HG03097 (cell line): Measurements from ENCODE around the gene USP32.
"Not testable (repeated sequence)": the region's sequence is repeated elsewhere in the genome, so short reads cannot be mapped to it uniquely, and the experiment has no call there.

Source experiments
- ATAC-seq: cut with Tn5 transposase; IDR thresholded peaks from one replicate; pipeline ENCODE4 v1.9.1; 2021; ENCODE audit not compliant: unreplicated experiment, low FRiP score

Gene USP32

DNA sequence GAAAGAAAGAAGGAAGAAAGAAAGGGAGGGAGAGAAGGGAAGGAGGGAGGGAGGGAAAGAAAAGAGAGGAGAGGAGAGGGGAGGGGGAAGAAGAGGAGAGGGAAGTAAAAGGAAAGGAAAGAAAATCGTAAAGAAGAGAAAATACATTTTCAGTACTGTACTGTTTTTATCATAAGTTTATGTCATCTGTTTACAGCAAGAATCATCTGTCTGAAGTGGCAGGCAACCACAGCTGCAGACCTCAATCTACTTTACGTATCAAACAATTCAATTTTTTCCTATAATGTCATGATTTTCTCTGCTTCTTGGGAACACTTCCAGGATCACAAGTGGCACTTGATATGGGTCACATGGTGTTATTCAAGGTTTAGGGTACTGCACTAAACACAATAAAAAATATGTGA is 58.3 kb downstream of the USP32 start:
- ATAC-seq: no peak

DNA sequence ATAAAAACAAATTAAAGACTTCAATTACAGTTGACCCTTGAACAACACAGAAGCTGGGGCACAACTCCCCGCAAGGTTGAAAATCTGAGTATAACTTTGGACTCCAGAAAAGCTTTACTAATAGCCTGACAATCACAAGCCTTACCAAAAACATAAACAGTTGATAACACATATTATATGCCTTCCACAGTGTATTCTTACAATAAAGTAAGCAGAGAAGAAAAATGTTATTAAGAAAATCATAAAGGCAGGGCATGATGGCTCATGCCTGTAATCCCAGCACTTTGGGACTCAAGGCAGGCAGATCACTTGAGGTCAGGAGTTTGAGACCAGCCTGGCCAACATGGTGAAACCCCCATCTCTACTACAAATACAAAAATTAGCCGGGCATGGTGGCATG is 58.9 kb downstream of the USP32 start:
- not testable (repeated sequence) for ATAC-seq

DNA sequence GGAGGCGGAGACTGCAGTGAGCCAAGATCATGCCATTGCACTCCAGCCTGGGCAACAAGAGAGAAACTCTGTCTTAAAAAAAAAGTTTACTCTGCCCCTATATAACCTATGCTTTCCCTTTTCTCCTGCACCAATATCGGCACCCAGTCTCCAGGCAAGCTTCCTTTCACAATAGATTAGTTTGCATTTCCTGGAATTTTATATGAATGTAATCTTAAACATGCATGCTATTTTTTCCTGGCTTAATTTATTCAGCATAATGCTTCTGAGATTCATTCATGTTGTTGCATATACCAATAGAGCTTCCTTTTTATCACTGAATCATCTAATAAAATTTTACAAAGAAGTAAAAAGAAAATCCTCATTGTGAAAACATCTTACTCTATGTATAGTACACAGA is 59.4 kb downstream of the USP32 start:
- no peak for ATAC-seq

DNA sequence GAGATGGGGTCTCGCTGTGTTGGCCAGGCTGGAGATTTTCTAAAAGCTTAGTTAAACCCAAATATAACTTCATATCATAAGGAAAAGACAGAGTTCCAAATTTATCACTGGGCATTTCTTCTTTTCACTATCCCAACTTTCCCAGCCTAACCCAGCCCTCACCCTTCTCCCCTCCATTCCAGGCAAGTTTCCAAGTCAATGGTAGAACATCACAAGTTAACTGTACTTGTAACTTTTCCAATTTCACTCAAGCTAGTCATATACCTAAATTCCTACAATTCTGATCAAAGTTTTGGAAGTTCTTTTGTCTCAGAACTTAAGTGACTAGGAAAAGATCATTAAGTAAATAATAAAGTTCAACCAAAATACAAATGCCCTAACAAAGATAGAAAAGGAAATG is 61.2 kb downstream of the USP32 start:
- no peak for ATAC-seq

DNA sequence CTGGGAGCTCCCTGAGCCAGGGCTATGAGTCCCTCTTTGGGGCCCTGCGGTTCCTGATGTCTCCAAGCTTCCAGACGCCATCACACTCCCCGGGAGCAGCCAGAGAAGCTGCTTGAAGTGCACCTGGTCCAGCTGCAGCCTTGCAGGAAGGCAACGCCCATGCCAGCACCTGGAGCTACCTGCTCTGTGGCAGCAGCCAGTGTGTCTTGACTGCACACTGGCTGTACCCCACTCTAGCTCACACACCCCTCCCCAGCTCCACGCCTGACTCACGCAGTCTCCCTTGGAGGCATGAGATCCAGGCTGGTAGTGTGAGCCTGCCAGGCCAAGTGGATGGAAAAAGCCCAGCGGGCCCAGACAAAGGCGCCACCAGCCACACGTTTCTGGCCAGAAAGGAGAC is 63.3 kb downstream of the USP32 start:
- ATAC-seq: no peak

DNA sequence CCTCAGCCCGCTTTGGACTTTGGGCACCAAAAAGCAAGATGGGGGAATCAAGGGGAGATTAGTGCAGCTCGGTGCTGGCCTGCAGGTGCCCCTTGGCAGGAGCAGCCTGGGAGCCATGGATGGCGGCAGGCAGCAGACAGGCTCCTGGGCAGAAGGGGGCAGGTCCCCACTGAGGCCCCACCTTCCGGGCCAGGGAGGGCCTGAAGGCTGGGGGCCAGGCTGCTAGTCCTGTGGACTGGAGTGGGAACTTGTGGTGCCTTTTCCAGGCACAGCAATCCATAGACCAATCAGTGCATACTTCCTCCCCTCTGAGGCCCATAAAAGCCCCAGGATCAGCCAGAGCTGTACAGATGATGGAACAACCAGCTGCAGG is 64.0 kb downstream of the USP32 start:
- ATAC-seq: no peak

DNA sequence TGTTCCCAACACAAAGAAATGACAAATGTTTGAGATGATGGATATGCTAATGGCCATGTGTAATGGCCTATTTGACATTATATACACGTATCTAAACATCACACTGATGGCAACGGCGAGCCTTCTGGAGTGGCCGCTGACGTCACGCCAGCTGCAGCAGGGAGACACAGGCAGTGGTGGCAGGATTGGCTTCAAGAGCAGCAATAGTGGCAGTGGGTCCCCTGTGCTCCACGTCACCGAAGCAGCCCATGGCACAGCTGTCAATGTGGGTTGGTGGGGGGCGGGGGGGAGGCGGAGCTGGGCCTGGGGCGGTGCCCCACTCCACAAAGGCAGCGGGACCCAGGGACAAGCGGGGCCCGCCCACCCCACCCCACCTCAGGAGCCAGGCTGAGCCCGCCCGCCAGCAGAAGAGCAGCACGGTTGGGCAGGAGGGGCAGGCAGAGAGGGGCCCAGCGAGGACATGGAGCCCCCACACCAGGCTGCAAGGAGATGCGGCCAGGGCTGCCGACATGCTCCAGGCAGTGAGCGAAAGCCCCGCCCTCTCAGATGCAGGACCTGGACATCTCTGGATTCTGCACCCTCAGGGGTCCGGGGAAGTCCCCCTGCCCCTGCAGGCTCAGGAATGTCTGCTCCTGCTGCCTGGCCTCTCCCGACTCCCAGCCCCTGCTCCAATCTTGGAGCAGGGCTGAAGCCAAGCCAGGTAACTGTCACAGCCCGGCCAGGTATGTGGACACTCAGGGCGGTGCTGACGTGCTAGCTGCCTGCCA is 64.6 kb downstream of the USP32 start:
- ATAC-seq: no peak

DNA sequence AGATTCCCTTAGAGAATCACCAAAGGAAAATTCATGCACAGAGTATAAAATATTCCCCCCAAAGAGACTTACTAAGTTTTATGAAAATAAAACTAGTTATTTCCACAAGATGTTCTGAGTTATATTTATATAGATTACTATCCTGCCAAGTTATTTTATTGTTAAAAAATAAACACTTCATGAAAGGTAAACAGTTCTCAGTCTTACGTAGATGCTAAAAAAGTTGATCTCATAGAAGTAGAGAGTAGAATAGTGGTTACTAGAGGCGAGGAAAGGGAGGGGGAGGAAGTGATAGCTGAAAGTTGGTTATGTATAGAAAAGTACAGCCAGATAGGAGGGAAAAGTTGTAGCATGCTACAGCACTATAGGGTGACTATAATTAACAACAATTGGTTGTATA is 65.2 kb downstream of the USP32 start:
- ATAC-seq: no peak

DNA sequence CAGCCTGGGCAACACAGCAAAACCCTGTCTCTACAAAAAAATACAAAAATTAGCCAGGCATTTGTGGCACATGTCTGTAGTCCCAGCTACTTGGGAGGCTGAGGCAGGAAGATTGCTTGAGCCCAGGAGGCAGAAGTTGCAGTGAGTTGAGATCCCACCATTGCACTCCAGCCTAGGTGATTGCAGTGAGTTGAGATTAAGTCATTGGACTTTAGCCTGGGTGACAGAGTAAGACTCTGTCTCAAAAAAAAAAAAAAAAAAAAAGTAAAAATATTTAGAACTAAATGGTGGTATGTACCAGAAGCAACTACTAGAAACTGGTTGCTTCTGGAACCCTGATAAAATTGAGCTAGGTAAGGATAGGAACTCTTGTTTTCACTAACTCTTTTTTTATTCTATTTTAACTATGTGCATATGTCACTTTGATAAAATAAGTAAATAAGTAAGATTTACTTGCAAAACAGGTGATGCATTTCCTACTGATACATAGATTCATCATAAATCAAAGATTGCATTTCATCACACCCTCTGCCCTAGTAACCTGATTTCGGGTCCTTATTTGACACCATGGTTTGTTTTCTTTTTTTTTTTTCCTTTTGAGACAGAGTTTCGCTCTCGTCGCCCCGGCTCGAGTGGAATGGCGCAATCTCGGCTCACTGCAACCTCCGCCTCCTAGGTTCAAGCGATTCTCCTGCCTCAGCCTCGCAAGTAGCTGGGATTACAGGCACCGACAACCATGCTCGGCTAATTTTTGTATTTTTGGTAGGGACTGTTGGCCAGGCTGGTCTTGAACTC is 66.0 kb downstream of the USP32 start:
- ATAC-seq: no peak

DNA sequence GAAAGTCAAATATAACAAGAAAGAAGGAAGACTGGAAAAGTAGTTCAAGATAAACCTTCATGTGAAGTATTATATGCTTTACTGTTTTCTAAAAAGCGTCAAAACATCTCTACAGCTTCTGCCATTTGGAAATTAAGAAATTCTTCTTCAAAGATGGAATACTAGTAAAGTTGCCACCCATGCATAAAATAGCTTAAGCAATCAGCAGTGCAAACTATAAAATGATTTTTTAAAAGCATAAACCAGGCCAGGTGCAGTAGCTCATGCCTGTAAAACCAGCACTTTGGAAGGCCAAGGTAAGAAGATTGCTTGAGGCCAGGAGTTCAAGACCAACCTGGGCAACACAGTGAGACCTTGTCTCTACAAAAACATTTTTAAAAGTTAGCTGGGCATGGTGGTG is 68.2 kb downstream of the USP32 start:
- no peak for ATAC-seq

DNA sequence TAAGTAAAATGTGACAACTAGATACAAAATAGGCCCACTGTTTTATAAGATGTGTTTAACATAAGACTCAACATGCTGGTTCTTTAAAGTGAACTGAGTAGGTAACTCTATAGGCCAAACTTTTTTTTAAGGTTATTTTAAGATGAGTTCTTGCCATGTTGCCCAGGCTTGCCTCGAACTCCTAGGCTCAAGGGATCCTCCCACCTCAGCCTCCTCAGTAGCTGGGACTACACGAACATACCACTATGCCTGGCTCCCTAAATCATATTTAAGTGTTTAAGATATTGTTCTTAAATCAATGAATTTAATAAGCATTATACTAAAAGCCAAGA is 69.9 kb downstream of the USP32 start:
- no peak for ATAC-seq

DNA sequence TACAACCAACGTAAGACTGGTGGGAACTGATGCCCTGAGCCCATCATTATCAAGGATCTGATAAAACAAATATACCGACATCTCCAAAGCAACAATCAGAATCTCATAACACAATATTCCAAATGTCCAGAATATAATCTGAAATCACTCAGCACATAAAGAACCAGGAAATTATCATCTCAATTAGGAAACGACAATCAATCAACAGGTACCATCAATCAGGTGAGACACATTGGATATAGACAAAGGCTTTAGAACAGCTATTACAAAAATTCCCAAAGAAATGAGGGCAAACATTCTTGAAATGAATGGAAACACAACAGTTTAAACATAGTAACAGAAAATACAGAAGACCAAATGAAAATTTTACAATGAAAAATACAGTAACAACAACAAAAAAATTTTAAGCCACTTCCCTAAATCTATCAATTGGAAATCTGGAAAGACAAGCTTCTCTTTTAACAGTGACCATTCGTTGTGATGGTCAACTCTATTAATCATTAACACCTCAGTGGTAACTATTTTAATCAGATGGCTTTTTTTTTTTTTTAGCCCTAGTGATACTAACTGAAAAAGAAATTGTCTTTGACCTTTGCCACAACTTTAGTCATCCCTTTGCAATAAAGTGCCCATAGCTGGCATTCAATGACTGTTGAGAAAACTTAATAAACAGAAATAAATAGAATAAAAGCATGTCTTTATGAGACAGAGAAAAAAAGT is 70.4 kb downstream of the USP32 start:
- ATAC-seq: no peak

DNA sequence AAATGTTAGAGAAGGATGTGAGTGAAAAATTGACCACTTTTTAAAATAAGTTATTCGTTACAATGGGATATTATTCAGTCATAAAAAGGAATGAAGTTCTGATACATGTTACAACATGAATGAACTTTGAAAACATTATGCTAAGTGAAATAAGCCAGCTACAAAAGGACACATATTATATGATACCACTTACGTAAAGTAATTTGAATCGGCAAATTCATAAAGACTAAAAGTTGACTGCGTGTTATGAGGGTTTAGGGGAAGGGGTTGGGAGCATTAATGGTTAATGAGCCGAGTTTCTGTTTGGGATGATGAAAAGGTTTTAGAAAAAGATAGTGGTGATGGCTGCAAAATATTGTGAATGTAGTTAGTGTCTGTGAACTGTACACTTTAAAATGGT is 73.1 kb downstream of the USP32 start:
- no peak for ATAC-seq

DNA sequence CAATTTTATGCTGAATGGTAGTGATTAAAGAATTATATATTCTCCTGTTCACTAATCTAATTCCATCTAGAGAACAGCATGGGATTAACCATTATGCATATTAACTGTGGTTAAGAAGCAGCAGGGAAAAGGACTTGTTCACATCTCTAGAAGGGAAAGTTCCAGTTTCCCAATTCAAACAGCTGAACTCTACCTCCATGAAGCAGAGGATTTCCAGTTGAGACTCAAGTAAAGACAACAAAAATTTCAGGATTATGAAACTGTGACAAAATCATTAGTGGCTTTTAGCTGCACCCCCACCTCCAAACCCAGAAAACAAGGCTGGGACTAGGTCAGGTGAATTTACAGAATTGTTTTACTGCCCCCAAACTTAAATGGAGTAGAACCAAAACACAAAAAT is 73.6 kb downstream of the USP32 start:
- ATAC-seq: no peak

DNA sequence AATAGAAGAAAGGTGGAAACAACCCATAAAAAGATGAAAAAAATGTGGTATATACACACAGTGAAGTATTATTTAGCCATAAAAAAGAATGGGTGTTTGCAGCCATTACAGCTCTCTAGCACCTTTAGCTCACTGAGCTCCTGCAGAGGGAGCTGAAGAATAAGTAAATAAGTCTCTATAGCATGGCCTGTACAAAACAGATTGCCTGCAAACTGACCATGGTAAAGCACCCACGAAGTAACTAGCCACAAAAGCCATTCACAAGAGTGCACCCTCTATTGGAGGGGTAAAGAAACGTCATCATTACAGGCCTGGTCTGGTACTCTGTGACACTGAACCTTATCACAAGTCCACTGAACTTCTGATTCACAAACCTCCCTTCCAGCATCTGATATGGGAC is 76.3 kb downstream of the USP32 start:
- ATAC-seq: no peak

DNA sequence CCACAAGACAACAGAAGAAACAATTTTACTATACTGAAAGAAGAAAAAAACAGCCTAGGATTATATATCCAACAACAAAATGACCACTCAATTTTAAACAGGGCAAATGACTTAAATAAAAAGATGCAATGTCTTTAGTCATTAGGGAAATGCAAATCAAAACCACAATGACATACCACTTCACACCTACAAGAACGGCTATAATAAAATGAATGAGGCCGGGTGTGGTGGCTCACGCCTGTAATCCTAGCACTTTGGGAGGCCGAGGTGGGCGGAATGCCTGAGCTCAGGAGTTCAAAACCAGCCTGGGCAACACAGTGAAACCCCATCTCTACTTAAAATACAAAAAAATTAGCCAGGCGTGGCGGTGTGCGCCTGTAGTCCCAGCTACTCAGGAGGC is 77.0 kb downstream of the USP32 start:
- not testable (repeated sequence) for ATAC-seq

DNA sequence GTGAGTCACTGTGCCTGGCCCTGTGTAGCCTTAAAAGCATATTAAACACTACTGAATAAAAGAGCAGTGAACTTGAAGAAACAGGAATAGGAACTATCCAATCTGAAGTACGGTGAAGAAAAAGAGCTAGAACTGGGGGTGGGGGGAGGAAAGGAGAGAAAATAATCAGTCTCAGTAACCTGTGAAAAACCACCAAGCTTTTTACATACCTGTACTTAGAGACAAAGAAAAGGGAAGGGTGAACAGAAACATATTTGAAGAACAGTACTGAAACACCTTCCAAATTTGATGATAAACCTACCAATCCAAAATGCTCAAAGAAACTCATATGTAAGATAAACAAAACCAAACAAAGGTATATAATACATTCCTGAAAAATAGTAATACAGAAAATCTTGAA is 77.5 kb downstream of the USP32 start:
- ATAC-seq: no peak

DNA sequence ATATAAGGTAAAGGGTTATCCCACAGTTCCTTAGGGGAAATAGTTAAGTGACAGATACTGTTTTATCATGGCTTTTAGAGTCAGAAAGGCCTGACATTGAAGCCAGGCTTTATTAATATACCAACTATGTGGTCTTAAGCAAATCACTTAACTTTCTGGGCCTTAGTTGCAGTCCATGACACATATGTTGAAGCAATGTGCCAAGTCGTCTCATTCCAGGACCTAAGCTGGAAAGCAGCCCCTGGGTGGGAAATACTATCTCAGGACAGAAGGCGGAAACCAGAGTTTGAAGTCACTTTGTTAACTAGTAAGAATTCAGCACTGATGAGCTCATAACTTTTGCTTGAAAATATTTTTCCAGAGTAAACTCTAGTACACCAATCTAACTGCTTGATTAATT is 80.0 kb downstream of the USP32 start:
- no peak for ATAC-seq

DNA sequence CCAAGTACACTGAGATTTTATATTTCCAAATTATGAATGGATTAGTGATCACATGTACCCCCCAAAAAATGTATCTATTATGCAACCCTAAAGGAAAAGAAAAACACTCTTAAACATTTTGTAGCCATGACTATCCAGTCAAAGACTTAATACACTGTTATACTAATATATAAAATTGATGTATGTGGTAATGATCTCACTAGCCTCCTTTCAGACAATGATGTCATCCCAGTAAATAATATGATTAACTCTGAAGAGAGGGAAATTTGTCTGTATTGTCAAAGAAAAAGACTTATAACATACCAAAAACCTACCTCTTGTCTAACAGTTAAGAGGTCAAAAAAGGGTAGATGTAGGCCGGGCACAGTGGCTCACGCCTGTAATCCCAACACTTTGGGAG is 80.7 kb downstream of the USP32 start:
- ATAC-seq: no peak

DNA sequence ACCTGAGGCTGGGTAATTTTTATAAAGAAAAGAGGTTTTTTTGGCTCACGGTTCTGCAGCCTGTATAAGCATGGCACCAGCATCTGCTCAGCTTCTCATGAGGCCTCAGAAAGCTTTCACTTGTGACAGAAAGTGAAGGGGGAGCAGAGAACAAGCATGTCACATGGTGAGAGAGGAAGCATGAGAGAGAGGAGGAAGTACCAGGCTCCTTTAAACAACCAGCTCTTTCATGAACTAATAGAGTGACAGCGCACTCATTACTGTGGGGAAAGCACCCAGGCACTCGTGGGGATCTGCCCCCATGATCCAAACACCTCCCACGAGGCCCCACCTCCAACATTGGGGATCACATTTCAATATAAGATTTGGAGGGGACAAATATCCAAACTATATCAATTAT is 86.8 kb downstream of the USP32 start:
- peak; percentile 62 for ATAC-seq

DNA sequence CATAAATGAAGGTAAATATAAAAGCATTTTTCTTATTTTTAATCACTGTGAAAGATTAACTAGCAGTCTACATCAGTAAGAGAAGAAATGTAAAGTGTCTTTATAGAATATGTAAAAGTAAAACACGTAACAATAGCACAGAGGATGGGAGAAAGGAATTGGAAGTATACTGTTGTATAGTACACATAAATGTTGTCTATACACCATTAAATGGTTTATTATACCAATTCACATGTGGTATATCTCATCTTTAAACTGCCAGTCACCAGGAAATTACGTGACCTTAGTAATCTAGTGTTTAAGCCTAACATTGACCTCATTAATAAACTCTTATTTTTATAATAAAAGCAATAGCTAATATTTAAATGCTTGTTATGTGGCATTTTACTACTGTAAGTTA is 87.4 kb downstream of the USP32 start:
- no peak for ATAC-seq
